ENCODE data around the gene FASTKD3. TPM values are rescaled to one million over a fixed set of nuclear protein-coding genes. Genes with fewer than 3 reads are reported as not detected.

FASTKD3 gene
- total RNA-seq, 1 donor: 12.1 TPM

GRCh38 chr5:7825630-7826029 is 43.2 kb downstream of the FASTKD3 start:
- no peak for DNase-seq (ENCODE audit: low read depth)
- H3K4me3 ChIP-seq (ENCODE audit: low read depth, low read length): no peak overlapping the region
- TF ChIP-seq CTCF (IDR thresholded peaks at IDR 0.05; ENCODE audit: insufficient read depth, low read length): no peak

GRCh38 chr5:7824995-7825394 is 43.8 kb downstream of the FASTKD3 start:
- DNase-seq (ENCODE audit: low read depth): no peak
- H3K4me3 ChIP-seq (ENCODE audit: low read depth, low read length): no peak overlapping the region
- no peak for TF ChIP-seq CTCF (IDR thresholded peaks at IDR 0.05; ENCODE audit: insufficient read depth, low read length)

GRCh38 chr5:7823594-7823993 is 45.2 kb downstream of the FASTKD3 start:
- TF ChIP-seq CTCF (IDR thresholded peaks at IDR 0.05; ENCODE audit: insufficient read depth, low read length): no peak
- no peak overlapping the region for H3K4me3 ChIP-seq (ENCODE audit: low read depth, low read length)
- DNase-seq (ENCODE audit: low read depth): no peak

GRCh38 chr5:7822449-7822848 is 46.4 kb downstream of the FASTKD3 start:
- H3K4me3 ChIP-seq (ENCODE audit: low read depth, low read length): no peak overlapping the region
- TF ChIP-seq CTCF (IDR thresholded peaks at IDR 0.05; ENCODE audit: insufficient read depth, low read length): no peak
- DNase-seq (ENCODE audit: low read depth): no peak

- DNase-seq (ENCODE audit: low read depth): no peak
- no peak overlapping the region for H3K4me3 ChIP-seq (ENCODE audit: low read depth, low read length)
- TF ChIP-seq CTCF (IDR thresholded peaks at IDR 0.05; ENCODE audit: insufficient read depth, low read length): no peak
These were observed 52.3 kb downstream of the FASTKD3 start for GRCh38 chr5:7816535-7816901.

GRCh38 chr5:7815892-7816534 is 52.8 kb downstream of the FASTKD3 start:
- TF ChIP-seq CTCF (IDR thresholded peaks at IDR 0.05; ENCODE audit: insufficient read depth, low read length): peak; percentile 85
- no peak overlapping the region for H3K4me3 ChIP-seq (ENCODE audit: low read depth, low read length)
- peak; percentile 50 for DNase-seq (ENCODE audit: low read depth)

- DNase-seq (ENCODE audit: low read depth): no peak
- no peak overlapping the region for H3K4me3 ChIP-seq (ENCODE audit: low read depth, low read length)
- TF ChIP-seq CTCF (IDR thresholded peaks at IDR 0.05; ENCODE audit: insufficient read depth, low read length): no peak
These were observed 54.0 kb downstream of the FASTKD3 start for GRCh38 chr5:7814816-7815215.
